Measurements from ENCODE around the gene SLC1A4.
"Not testable (repeated sequence)": the region's sequence is repeated elsewhere in the genome, so short reads cannot be mapped to it uniquely, and the experiment has no call there.

The SLC1A4 gene

GRCh38 chr2:64967601-64968000 is 21.6 kb upstream of the SLC1A4 start:
- no peak for DNase-seq
- H3K27me3 Mint-ChIP-seq (ENCODE audit: low read depth, poor library complexity): no peaks in the 10 kb centered on the region
- TF ChIP-seq, protein P1, sequence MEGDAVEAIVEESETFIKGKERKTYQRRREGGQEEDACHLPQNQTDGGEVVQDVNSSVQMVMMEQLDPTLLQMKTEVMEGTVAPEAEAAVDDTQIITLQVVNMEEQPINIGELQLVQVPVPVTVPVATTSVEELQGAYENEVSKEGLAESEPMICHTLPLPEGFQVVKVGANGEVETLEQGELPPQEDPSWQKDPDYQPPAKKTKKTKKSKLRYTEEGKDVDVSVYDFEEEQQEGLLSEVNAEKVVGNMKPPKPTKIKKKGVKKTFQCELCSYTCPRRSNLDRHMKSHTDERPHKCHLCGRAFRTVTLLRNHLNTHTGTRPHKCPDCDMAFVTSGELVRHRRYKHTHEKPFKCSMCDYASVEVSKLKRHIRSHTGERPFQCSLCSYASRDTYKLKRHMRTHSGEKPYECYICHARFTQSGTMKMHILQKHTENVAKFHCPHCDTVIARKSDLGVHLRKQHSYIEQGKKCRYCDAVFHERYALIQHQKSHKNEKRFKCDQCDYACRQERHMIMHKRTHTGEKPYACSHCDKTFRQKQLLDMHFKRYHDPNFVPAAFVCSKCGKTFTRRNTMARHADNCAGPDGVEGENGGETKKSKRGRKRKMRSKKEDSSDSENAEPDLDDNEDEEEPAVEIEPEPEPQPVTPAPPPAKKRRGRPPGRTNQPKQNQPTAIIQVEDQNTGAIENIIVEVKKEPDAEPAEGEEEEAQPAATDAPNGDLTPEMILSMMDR (IDR thresholded peaks at IDR 0.05): no peak
- H3K36me3 Mint-ChIP-seq (ENCODE audit: low read depth): peaks cover 14% of the 10 kb centered on the region
- H3K27ac Mint-ChIP-seq: no peak overlapping the region
- H3K9me3 Mint-ChIP-seq: no peaks in the 10 kb centered on the region
- peaks cover 4% of the 10 kb centered on the region for H3K4me1 Mint-ChIP-seq
- H3K4me3 Mint-ChIP-seq: no peak overlapping the region

DNA sequence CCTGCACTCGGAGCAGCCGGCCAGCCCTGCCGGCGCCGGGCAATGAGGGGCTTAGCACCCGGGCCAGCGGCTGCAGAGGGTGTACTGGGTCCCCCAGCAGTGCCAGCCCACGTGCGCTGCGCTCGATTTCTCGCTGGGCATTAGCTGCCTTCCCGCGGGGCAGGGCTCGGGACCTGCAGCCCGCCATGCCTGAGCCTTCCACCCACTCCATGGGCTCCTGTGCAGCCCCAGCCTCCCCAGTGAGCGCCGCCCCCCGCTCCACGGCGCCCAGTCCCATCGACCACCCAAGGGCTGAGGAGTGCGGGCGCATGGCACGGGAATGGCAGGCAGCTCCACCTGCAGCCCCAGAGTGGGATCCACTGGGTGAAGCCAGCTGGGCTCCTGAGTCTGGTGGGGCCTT is 20.1 kb upstream of the SLC1A4 start:
- H3K9me3 Mint-ChIP-seq; H3K27ac Mint-ChIP-seq; H3K4me1 Mint-ChIP-seq; H3K27me3 Mint-ChIP-seq (ENCODE audit: low read depth, poor library complexity); DNase-seq; H3K4me3 Mint-ChIP-seq: not testable (repeated sequence)
- H3K36me3 Mint-ChIP-seq (ENCODE audit: low read depth): peaks cover 14% of the 10 kb centered on the region

- H3K4me1 Mint-ChIP-seq: peaks cover 15% of the 10 kb centered on the region
- no peak overlapping the region for H3K4me3 Mint-ChIP-seq
- H3K36me3 Mint-ChIP-seq (ENCODE audit: low read depth): peaks cover 14% of the 10 kb centered on the region
- TF ChIP-seq, protein P1 (IDR thresholded peaks at IDR 0.05): no peak
- no peaks in the 10 kb centered on the region for H3K27me3 Mint-ChIP-seq (ENCODE audit: low read depth, poor library complexity)
- no peaks in the 10 kb centered on the region for H3K9me3 Mint-ChIP-seq
- DNase-seq: no peak
- no peak overlapping the region for H3K27ac Mint-ChIP-seq
These were observed 18.7 kb upstream of the SLC1A4 start for GRCh38 chr2:64970495-64970894.

- no peak overlapping the region for H3K27ac Mint-ChIP-seq
- peaks cover 14% of the 10 kb centered on the region for H3K36me3 Mint-ChIP-seq (ENCODE audit: low read depth)
- no peaks in the 10 kb centered on the region for H3K9me3 Mint-ChIP-seq
- no peaks in the 10 kb centered on the region for H3K27me3 Mint-ChIP-seq (ENCODE audit: low read depth, poor library complexity)
- TF ChIP-seq, protein P1 (IDR thresholded peaks at IDR 0.05): no peak
- peaks cover 25% of the 10 kb centered on the region for H3K4me1 Mint-ChIP-seq
- no peak overlapping the region for H3K4me3 Mint-ChIP-seq
- DNase-seq: no peak
These were observed 16.8 kb upstream of the SLC1A4 start for GRCh38 chr2:64972426-64972825.

DNA sequence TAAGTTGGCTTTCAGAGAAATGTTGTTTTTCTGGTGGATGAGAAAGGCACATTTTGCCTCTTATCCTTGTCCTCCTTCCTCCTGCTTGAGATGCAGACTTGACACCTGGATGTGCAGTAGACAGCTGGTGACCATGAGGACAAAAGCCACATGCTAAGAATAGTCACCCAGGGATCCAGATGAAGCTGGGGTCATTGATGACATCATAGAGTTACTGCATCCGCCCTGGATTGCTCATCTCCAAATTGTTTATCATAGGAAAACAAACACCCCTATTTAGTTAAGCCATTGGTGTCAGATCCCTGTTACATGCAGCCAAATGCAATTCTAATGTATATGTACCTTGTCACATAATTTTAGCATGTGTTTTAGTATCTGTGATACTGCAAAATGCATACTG is 16.3 kb upstream of the SLC1A4 start:
- no peak for DNase-seq
- Mint-ChIP-seq H3K27me3 (ENCODE audit: low read depth, poor library complexity) (no peaks in the 10 kb centered on the region), H3K4me3 (no peak overlapping the region), H3K27ac (no peak overlapping the region), H3K9me3 (no peaks in the 10 kb centered on the region), H3K36me3 (ENCODE audit: low read depth) (peaks cover 13% of the 10 kb centered on the region), H3K4me1 (peaks cover 29% of the 10 kb centered on the region)
- TF ChIP-seq, protein P1 (IDR thresholded peaks at IDR 0.05): no peak

- TF ChIP-seq, protein P1 (IDR thresholded peaks at IDR 0.05): no peak
These were observed 13.9 kb upstream of the SLC1A4 start for GRCh38 chr2:64975232-64975821.

More at GRCh38 chr2:64975232-64975821, 13.9 kb upstream of the SLC1A4 start:
- H3K4me3 Mint-ChIP-seq: no peak overlapping the region
- no peaks in the 10 kb centered on the region for H3K9me3 Mint-ChIP-seq
- H3K4me1 Mint-ChIP-seq: peaks cover 34% of the 10 kb centered on the region
- H3K27me3 Mint-ChIP-seq (ENCODE audit: low read depth, poor library complexity): peaks cover 4% of the 10 kb centered on the region
- H3K27ac Mint-ChIP-seq: no peak overlapping the region
- no peak for DNase-seq
- no peaks in the 10 kb centered on the region for H3K36me3 Mint-ChIP-seq (ENCODE audit: low read depth)

All from nephron progenitor cell (in vitro differentiated cells).